ENCODE measurements around the gene MAST3.

The MAST3 gene

DNA sequence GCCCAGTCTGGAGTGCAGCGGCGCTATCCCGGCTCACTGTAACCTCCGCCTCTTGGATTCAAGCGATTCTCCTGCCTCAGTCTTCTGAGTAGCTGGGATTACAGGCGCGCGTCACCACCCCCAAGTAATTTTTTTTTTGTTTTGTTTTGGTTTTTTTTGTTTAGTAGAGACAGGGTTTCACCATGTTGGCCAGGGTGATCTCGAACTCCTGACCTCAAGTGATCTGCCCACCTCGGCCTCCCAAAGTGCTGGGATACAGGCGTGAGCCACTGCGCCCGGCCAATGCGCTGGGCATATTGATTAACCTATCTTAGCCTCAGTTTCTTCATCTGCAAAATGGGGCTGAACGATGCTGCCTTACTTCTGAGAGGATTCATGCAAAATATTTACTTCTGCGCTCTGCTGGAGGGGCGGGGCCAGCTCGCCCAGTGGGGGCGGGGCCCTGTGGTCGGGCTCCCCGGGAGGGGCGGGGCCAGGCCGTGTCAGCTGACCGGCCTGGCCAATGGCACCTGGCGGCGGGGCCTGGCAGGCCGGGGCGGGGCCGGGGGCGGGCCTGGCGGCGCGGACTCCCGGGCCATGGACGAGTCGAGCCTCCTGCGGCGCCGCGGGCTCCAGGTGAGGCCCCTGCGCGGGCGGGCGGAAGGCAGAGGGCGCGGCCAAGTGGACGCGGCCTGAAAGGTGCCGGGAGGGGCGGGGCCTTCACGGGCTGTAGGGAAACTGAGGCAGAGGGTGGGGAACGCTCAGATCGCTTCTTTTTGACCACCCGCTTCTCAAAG, at the start of gene MAST3:
MAST3 (plus strand) TSS at position 562 of the 776 bp plus-strand sequence; CDS start at position 577, 15 bp downstream.
- DNase-seq (ENCODE audit: low read depth in 1 of 2, low spot score in 1 of 2) = peak; percentile 76 to 78

DNA sequence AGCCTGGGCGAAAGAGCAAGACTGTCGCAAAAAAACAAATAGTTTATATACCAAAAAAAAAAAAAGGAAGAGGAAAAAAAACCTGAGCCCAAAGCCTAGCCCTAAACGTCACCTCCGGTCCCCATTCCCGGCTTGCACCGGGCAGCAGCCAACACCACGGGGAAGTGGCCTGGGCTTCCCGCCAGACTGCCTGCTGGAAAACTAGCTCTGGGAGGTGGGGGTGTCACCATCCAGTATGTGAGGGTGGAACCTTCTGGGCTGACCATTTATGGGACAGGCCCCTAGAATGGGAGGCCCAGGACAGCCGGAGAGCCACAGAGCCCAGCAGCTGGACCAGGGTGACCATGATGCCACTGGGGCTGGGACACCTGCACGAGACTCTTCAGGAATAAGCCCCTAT, 48.2 kb upstream of the MAST3 start:
- DNase-seq (ENCODE audit: low read depth in 1 of 2, low spot score in 1 of 2) = no peak

DNA sequence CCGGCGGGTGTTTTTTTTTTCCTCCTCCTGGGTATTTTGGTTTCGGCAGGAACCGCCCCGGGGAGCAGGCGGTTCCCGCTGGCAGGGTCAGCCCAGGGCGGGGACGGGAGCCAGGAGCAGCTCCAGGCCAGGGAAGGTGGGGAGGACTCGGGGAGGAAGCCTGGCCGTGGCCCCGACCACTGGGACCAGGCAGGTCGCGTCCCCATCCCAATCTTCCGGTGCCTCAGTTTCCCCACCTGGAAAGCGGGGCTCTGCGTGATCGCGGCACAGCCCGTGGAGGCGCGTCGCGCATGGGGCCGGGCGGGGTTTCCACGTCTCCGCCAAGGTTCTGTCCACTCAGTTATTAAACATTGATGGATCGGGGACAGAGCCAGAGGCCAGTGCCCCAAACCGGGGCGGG, 45.7 kb upstream of the MAST3 start:
- no peak for DNase-seq (ENCODE audit: low read depth in 1 of 2, low spot score in 1 of 2)

DNA sequence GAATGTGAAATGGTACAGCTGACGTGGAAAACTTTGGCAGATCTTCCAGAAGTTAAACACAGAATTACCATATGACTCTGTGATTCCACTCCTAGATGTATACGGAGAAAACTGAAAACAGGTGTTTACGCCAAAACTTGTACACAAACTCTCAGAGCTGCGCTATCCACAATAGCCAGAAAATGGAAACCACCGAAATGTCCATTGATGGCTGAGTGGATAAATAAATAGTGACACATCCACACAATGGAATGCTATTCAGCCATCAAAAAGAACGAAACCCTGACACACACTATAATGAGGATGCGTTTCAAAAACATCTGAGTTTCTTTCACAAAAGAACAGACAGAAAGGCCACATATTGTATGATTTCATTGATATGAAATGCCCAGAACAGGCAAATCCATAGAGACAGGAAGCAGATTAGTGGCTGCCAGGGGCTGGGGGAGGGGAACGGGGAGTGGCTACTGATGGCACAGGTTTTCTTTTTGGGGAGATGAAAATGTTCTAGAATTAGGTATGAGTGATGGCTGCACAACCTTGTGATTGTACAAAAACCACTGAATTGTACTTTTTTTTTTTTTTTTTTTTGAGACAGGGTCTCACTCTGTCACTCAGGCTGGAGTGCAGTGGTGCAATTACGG, 43.9 kb upstream of the MAST3 start:
- DNase-seq (ENCODE audit: low read depth in 1 of 2, low spot score in 1 of 2) = no peak

DNA sequence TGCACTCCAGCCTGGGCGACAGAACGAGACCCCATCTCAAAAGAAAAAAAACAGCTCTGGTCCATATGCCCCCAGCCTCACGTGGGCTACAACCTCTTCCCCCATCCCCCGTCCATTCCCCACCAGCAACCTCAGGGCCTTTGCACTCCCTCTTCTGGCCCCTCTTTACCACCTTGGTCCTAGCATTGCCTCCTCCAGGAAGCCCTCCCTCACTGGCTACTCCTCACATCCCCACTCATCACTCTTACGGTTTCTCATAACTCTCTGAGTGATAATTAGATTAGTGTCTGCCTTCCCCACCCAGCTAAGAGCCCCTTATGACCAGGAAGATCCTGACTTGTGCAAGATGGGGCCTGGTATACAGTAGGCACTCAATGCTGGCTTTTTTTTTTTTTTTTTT, 41.6 kb upstream of the MAST3 start:
- no peak for DNase-seq (ENCODE audit: low read depth in 1 of 2, low spot score in 1 of 2)

DNA sequence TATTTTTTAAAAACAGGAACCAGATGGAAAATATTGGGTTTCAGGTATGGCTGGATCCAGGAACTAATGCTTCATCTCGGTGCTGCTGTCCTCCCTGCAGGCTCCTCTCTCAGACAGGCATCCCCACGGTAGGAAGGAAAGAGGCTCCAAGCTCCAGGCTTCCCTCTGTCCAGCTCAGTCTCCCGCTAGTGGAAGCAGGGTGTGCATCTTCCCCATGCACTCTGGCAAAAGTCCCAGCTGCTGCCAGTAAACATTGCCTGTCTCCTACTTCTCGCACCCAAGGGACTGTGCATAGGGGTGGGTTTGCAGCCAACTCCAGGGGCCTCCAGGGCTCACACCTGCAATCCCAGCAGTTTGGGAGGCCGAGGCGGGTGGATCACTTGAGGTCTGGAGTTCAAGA, 40.0 kb upstream of the MAST3 start:
- DNase-seq (ENCODE audit: low read depth in 1 of 2, low spot score in 1 of 2) = no peak

DNA sequence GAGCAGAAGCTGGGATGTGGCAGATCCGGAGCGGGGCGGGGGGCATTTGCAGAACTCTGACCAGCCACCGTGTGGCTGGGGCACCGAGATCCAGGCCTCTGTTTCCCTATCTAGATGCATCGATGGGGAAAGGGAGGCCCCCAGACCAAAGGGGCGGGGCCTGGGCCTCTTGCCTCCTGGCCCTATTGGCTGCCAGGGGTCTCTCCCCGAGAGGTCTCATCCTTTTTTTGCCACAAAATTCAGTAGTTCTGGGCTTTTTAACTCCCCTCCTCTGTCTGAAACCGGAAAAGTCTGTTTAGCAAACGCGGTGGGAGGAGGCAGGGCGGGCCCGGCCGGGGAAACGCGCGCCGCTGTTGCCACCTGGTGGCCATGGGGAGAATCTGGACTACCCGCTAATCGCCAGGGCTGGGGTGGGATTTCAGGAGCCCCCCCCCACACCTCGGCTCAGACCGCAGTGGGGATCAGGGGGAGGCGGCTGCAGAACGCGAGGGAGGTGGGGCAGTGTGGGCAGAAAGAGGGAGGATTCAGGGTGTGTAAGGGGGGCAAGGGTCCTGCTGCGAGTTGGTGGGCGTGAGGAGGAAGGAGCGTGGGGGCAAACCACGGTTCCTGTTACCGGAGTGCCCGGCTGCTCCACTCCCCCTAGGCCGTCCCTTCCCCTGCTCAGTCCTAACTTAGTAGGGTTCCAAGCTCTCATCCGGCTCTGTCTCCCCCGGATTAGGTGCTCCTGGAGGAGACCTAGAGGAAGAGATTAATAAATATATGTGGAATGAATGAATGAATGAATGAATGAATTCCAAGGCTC, 39.2 kb upstream of the MAST3 start:
- peak; percentile 63 to 68 for DNase-seq (ENCODE audit: low read depth in 1 of 2, low spot score in 1 of 2)

DNA sequence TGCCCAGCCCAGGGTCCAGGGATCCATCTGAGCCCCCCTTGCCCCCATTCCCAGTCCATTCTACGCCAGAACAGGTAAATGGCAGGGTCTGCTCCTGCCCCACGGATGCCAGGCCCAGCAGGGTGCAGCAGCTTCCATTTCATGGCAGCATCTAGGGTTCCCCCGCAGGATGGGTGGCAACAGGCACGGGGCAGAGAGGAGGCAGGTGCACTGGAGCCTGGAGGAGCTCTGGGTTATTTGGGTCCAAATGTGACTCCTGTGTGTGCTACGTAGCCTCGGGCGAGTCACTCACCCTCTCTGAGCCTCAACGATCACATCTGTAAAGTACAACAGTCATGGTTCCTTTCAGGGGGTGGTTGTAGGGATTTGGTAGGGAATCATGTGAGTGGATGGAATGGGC, 38.3 kb upstream of the MAST3 start:
- no peak for DNase-seq (ENCODE audit: low read depth in 1 of 2, low spot score in 1 of 2)

DNA sequence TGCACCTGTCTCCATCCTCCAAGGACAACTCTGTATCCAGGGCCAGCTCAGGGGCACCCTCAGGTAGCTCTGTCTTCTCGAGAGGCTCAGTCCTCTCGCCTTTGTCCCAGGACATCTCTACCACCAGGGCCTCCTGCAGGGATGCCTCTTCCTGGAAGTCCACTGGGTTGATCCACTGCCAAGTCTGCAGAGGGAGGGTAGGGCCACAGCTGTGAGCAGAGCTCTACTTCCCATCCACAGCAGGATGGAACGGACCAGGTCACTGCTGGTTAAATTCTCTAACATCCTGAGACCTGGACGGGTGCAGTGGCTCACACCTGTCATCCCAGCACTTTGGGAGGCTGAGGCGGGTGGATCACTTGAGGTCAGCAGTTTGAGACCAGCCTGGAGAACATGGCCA, 37.7 kb upstream of the MAST3 start:
- DNase-seq (ENCODE audit: low read depth in 1 of 2, low spot score in 1 of 2) = no peak

DNA sequence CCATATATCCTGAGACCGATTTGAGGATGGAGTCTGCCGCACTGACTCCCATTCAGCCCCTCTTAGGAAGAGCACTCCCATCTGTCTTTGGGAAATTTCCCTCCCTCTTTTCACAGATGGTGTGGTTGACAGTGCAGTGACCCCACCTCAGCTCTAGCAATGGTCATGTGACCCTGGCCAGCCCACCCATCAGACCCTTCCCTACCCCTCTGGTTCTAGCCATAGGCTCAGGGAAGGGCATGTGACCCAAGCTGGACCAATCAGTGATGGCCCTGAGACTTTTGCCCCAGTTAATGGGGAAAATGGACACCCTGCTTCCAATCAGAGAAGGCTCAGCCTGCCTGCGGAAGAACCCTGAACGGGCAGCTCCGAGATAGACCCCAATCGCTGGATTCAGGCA, 37.1 kb upstream of the MAST3 start:
- DNase-seq (ENCODE audit: low read depth in 1 of 2, low spot score in 1 of 2) = no peak

DNA sequence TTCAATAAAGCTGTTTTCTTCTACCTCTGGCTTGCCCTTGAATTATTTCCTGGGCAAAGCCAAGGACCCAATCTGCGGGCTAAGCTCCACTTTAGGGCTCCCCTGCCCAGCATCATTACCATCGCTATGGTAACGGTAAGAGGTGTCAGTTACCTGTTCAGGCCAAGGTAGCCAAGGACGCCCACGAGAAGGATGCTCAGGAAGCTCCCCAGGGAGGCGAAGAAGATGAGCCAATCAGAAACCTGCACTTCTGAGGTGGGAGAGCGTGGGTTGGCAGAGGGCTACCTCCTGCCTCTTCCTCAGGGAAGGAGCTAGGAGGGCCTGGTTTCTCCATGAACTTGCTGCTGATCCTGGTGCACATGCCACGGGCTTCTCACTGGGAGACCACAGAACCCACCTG, 35.5 kb upstream of the MAST3 start:
- DNase-seq (ENCODE audit: low read depth in 1 of 2, low spot score in 1 of 2) = no peak

DNA sequence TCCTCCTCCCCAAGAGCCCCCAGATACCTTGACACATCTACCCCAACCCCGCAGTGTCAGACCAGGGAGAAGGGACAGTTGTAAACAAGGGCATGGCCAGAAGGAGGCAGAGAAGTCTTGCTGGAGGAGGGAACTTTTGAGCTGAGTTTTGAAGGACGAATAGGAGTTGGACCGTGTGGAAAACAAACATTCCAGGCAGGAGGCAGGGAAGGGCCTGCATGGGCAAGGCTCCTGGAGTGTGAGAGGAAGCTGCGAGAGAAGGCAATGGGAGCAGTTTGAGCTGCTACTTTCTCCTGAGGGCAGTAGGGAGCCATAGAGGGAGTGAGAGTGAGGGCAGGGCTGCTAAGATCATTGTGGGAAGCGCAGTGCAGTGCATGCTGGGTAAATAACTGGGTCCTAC, 34.1 kb upstream of the MAST3 start:
- no peak for DNase-seq (ENCODE audit: low read depth in 1 of 2, low spot score in 1 of 2)

DNA sequence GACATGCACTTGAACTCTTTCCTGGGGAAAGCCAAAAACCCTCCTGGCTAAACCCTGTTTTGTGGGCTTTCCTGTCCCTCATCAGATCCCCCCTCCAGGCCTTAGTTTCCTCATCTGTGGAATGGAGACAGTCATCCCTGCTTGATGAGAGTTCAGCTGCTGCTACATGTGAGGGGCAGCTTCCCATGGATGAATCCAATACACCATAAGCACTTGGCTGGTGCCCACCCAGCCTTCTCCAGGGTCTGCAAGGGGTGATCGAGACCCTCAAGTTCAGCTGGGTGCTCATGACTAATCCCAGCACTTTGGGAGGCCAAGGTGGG, 32.4 kb upstream of the MAST3 start:
- no peak for DNase-seq (ENCODE audit: low read depth in 1 of 2, low spot score in 1 of 2)

DNA sequence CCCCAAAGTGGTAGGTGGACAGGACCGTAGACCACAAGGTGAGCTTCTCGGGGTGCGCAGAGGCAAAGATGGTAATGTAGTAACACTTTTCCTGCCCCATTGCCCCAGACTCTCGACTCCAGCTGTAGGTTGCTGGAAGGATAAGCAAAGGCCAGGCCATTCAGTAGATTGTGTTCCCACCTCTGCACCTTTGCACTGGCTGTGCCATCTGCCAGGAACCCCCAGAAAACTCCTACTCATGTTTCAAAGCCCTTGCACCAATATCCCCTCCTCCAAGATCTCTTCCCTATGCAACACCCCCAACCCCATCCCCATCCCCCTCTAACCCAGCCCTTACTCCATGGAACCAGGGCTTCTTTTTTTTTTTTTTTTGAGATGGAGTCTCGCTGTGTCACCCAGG, 29.2 kb upstream of the MAST3 start:
- no peak for DNase-seq (ENCODE audit: low read depth in 1 of 2, low spot score in 1 of 2)

DNA sequence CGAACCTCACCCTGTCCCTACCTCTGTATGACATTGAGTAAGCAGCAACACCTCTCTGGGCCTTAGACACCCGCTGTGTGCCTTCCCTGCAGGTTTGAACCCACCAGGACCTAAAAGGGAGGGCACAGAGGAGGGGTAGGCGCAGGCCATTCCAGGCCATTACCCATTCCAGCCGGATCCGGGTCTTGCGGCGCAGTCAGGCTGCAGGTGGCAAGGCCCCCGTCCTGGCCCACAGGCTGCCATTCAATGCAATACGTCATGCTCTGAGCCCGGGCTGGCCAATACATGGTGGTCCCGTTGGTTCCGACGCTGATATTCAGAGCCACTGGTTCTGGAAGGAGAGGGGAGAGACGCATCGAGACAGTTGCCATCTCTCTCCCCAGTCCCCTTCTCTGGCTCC, 28.2 kb upstream of the MAST3 start:
- DNase-seq (ENCODE audit: low read depth in 1 of 2, low spot score in 1 of 2) = no peak

DNA sequence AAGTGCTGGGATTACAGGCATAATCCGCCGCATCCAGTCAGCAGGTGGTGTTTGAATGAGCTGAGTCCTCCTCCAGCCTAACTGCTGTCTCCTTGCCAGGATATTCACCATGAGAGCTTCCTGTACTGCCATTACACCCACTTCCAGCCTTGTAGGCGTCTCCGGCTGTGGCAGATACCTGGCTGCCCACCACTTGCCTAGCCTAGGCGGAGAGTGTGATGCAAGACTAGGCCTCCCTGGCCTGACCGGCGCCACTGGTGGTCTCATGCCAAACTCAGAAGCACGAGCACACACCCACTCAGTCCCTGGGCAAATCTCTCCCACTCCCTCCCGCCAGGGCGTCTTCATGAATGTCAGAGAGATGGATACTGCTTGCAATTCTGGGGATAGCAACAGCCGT, 27.4 kb upstream of the MAST3 start:
- DNase-seq (ENCODE audit: low read depth in 1 of 2, low spot score in 1 of 2) = no peak

DNA sequence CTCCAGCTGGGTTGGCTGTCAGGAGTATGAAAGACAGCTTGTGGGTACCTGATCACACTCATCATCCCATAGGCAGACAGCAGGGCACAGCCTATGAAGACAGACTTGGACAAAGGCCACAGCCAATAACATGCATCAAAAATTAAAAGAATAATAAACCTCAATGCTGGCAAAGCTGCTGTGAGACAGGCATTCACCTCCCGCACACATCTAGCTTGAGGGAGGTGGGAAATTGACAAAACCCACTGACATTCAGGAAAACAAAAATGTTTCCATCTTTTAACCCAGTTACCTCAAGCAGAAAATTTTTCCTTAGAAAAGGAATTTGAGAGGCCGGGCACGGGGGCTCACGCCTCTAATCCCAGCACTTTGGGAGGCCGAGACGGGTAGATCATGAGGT, 25.2 kb upstream of the MAST3 start:
- DNase-seq (ENCODE audit: low read depth in 1 of 2, low spot score in 1 of 2) = no peak

DNA sequence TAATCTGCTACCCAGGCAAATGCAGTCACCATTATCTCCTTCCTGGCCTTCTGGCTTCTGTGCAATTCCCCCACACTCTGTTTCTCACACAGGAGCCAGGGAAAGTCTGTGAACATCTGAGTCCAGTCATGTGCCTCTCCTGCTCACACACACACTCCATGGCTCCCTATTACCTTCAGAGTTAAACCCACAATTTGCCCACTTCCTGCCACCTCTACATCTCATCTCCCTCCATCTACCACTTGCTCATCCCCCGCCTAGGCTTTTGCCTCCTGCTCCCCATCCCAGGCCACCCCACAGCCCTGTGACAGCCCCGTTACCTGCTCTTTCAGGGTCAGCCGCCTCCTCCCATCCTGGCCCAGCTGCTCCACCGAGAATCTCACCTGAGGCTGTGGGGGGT, 24.4 kb upstream of the MAST3 start:
- no peak for DNase-seq (ENCODE audit: low read depth in 1 of 2, low spot score in 1 of 2)

DNA sequence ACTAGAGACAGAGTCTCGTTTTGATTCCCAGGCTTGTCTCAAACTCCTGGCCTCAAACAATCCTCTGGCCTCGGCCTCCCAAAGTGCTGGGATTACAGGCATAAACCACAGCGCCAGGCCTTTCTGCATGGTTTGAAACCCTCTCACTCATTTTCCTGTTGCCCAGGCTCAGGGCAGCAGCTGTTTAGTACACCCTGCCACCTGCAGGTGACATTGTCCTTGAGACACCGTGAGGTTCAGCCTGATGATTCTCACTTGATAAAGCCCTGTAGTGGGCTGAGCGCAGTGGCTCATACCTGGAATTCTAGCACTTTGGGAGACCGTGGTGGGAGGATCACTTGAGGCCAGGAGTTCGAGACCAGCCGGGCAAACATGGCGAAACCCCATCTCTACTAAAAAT, 23.4 kb upstream of the MAST3 start:
- DNase-seq (ENCODE audit: low read depth in 1 of 2, low spot score in 1 of 2) = no peak

DNA sequence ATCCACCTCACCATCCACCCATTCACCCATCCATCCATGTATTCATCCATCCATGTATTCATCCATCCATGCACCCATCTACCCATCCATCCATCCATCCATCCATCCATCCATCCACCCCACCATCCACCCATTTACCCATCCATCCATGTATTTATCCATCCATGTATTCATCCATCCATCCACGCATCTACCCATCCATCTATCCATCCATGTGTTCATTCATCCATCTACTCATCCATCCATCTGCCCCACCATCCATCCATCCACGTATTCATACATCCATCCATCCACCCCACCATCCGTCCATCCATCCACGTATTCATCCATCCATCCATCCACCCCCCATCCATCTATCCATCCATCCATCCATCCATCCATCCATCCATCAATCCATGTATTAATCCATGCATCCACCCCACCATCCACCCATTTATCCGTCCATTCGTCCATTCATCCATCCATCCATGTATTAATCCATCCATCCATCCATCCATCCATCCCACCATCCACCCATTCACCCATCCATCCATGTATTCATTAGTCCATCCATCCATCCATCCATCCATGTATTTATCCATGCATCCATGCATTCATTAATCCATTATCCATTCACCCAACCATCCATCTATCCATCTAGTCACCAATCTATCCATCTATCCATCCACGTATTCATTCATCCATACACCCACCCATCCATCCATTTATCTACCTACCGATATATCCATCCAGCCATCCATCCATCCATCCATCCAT, 13.5 kb upstream of the MAST3 start:
- no peak for DNase-seq (ENCODE audit: low read depth in 1 of 2, low spot score in 1 of 2)

DNA sequence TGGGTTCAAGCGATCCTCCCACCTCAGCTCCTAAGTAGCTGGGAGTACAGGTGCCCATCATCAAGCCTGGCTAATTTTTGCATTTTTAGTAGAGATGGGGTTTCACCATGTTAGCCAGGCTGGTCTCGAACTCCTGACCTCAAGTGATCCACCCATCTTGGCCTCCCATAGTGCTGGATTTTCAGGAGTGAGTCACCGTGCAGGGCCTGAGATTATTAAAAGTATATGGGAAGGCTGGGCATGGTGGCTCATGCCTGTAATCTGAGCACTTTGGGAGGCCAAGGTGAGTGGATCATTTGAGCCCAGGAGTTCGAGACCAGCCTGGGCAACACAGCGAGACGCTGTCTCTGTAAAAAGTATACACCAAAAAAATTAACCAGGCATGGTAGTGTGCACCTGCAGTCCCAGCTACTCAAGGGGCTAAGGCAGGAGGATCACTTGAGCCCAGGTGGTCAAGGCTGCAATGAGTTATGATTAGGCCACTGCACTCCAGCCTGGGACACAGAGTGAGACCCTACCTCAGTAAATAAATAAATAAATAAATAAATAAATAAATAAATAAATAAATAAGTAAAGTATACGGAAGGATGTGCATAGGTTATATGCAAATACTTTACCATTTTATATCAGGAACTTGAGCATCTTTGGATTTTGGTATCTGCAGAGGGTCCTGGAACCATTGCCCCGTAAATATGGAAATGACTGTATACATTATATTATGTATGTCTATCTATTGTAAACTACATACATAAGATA, 11.7 kb upstream of the MAST3 start:
- no peak for DNase-seq (ENCODE audit: low read depth in 1 of 2, low spot score in 1 of 2)
